Measurements from ENCODE around the gene ELOVL1. TPM values are rescaled to one million over a fixed set of nuclear protein-coding genes. Genes with fewer than 3 reads are reported as not detected.
A peak's percentile ranks its signal among the peaks of the same experiment; 100 is the strongest.

ELOVL1 gene
- total RNA-seq, 4 donors from 2014 or later: 149 to 434 (median 349) TPM

DNA sequence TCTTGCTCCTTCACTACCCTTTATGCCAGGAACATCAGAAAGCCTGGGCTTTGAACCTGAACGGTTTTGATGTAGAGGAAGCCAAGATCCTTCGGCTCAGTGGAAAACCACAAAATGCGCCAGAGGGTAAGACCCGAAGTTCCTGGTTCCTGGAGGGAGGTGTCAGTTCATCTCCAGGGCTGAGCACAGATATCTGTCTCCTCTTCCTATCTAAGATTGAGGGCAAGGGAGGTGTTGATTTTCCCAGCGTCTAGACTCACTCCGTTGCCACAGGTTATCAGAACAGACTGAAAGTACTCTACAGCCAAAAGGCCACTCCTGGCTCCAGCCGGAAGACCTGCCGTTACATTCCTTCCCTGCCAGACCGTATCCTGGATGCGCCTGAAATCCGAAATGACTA, 8.1 kb downstream of the ELOVL1 start:
- WGBS: 40% methylated on average over 10 of the region's 11 CpGs
- H3K27me3 ChIP-seq: no peaks in the 10 kb centered on the region
- peaks cover 14% of the 10 kb centered on the region for H3K4me1 ChIP-seq
- H3K9me3 ChIP-seq: no peaks in the 10 kb centered on the region
- peaks cover 44% of the 10 kb centered on the region for H3K36me3 ChIP-seq
- no peak overlapping the region for H3K27ac ChIP-seq
- DNase-seq (ENCODE audit: low spot score in 2 of 2): no peak
- TF ChIP-seq POLR2AphosphoS5 (IDR thresholded peaks at IDR 0.05) (no peak), POLR2A (IDR thresholded peaks at IDR 0.05) (no peak), EP300 (IDR thresholded peaks at IDR 0.05) (no peak)
- TF ChIP-seq, protein P1, sequence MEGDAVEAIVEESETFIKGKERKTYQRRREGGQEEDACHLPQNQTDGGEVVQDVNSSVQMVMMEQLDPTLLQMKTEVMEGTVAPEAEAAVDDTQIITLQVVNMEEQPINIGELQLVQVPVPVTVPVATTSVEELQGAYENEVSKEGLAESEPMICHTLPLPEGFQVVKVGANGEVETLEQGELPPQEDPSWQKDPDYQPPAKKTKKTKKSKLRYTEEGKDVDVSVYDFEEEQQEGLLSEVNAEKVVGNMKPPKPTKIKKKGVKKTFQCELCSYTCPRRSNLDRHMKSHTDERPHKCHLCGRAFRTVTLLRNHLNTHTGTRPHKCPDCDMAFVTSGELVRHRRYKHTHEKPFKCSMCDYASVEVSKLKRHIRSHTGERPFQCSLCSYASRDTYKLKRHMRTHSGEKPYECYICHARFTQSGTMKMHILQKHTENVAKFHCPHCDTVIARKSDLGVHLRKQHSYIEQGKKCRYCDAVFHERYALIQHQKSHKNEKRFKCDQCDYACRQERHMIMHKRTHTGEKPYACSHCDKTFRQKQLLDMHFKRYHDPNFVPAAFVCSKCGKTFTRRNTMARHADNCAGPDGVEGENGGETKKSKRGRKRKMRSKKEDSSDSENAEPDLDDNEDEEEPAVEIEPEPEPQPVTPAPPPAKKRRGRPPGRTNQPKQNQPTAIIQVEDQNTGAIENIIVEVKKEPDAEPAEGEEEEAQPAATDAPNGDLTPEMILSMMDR (IDR thresholded peaks at IDR 0.05): no peak
- H3K4me3 ChIP-seq: peak overlapping the region; percentile 51

DNA sequence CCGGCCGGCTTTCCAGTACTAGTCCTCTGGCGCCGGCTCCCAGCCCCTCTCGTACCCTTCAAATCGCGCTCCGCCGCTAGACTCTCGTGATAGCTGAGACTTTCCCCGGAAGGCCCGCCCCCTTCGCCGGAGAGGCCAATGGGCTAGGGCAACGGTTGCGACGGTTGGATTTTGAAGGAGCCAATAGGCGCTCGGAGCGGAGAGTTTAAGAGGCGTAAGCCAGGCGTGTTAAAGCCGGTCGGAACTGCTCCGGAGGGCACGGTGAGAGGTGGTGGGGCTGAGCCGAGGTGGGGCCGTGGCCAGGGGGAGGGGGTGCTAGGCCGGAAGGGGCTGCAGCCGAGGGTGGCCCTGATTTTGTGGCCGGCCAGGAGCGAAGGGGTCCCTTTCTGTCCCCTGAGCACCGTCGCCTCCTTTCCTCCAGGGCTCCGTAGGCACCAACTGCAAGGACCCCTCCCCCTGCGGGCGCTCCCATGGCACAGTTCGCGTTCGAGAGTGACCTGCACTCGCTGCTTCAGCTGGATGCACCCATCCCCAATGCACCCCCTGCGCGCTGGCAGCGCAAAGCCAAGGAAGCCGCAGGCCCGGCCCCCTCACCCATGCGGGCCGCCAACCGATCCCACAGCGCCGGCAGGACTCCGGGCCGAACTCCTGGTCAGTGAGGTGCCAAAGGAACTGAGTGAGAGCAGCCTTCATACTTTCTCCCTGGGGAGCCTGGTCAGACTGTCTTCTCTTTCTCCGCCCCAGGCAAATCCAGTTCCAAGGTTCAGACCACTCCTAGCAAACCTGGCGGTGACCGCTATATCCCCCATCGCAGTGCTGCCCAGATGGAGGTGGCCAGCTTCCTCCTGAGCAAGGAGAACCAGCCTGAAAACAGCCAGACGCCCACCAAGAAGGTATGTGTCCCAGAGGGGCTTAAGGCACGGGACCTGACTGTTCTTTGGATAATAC, 8.8 kb downstream of the ELOVL1 start, which contains the start of gene CDC20:
Gene CDC20, plus strand, starts transcription at position 236 of the 948 bp plus-strand sequence. Its CDS starts 235 bp downstream, at position 471.
- TF ChIP-seq POLR2A (IDR thresholded peaks at IDR 0.05): no peak
- no peak for TF ChIP-seq EP300 (IDR thresholded peaks at IDR 0.05)
- TF ChIP-seq POLR2AphosphoS5 (IDR thresholded peaks at IDR 0.05): no peak
- TF ChIP-seq, protein P1 (IDR thresholded peaks at IDR 0.05): no peak
- whole genome bisulfite sequencing: 8% methylated on average over 19 of the region's 59 CpGs
- peaks cover 14% of the 10 kb centered on the region for H3K4me1 ChIP-seq
- peaks cover 37% of the 10 kb centered on the region for H3K36me3 ChIP-seq
- peak within 1 kb of the TSS; percentile 51 for H3K4me3 ChIP-seq
- peak; percentile 100 for DNase-seq (ENCODE audit: low spot score in 2 of 2)
- H3K9me3 ChIP-seq: no peaks in the 10 kb centered on the region
- peak within 1 kb of the TSS; percentile 85 for H3K27ac ChIP-seq
- no peaks in the 10 kb centered on the region for H3K27me3 ChIP-seq

DNA sequence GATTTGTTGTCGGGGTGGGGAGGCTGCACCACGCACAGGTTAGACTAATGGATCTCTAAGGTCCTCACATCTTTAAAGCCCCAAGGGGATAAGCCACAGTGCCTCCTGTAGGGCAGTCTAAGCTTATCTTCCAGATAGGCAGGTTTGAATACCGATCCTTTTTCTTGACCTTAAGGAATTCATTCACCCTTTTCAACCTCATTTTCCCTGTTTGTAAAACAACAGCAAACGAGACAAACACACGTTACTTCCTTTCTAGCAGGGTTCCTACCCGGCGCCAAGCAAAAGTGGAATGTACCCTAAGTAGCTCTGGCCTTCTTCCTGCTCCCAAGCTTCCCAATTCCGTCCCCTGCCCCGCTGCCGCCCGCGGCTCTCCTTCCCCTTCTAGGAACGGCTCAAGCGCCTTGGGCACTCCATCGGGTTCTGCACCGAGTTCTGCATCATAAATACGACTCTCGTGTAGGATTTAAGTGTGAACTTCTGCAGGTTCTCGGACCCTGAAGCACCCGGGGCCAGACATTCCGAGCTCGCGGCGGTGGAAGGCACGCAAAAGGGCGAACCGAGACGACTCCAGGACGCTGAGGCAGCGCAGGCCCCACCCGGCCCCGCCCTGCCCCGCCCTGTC, 9.6 kb downstream of the ELOVL1 start:
- DNase-seq (ENCODE audit: low spot score in 2 of 2): no peak
- Histone ChIP-seq H3K4me3 (peak overlapping the region; percentile 51), H3K4me1 (peaks cover 14% of the 10 kb centered on the region), H3K27me3 (no peaks in the 10 kb centered on the region), H3K9me3 (no peaks in the 10 kb centered on the region), H3K27ac (peak overlapping the region; percentile 85), H3K36me3 (peaks cover 29% of the 10 kb centered on the region)
- TF ChIP-seq EP300 (IDR thresholded peaks at IDR 0.05): no peak
- TF ChIP-seq, protein P1 (IDR thresholded peaks at IDR 0.05): no peak
- TF ChIP-seq POLR2A (IDR thresholded peaks at IDR 0.05): peak in 1 of 2 donors; percentile 14
- peak in 1 of 3 donors; percentile 15 for TF ChIP-seq POLR2AphosphoS5 (IDR thresholded peaks at IDR 0.05)
- WGBS: 1% methylated on average over 30 of the region's 33 CpGs

DNA sequence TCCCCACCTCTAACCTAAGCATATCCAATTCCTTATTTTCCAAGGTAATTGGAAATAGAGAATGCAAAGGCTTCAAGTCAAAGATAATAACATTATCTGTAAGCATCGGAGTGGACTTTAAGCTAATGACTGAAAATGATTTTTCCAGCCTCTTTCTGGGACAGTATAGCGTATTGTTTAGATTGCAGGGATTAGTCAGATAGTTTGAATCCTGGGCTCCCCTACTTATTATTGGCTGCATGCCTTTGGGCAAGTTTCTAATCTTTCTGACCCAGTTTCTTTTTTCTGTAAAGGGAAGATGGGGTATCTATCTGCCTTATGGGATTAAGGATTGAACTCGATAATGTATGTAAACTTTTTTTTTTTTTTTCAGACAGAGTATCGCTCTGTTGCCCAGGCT, 10.6 kb downstream of the ELOVL1 start:
- 93% methylated on average over 4 of the region's 4 CpGs for WGBS
- H3K27me3 ChIP-seq: no peaks in the 10 kb centered on the region
- no peak for DNase-seq (ENCODE audit: low spot score in 2 of 2)
- peaks cover 14% of the 10 kb centered on the region for H3K4me1 ChIP-seq
- peaks cover 19% of the 10 kb centered on the region for H3K36me3 ChIP-seq
- H3K4me3 ChIP-seq: no peak overlapping the region
- no peak overlapping the region for H3K27ac ChIP-seq
- no peak for TF ChIP-seq EP300 (IDR thresholded peaks at IDR 0.05)
- TF ChIP-seq, protein P1 (IDR thresholded peaks at IDR 0.05): no peak
- TF ChIP-seq POLR2A (IDR thresholded peaks at IDR 0.05): no peak
- no peak for TF ChIP-seq POLR2AphosphoS5 (IDR thresholded peaks at IDR 0.05)
- no peaks in the 10 kb centered on the region for H3K9me3 ChIP-seq

DNA sequence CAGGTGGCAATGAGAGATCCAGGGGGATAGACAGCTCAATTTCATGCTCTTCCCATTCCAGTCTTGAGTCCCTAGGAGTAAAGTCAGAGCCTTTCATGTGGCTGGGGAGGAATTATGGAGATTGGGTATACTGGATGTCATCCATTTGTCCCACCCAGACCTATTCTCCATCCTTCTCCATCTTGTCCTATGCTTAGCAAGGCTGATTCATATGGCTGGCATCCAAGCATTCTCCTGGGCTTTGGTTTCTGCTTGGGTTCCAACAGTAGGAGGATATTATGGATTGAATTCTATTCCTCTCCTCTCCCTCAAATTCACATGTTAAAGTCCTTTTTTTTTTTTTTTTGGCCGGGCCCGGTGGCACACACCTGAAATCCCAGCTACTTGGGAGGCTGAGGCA, 12.9 kb downstream of the ELOVL1 start:
- no peak overlapping the region for H3K4me3 ChIP-seq
- TF ChIP-seq EP300 (IDR thresholded peaks at IDR 0.05) (no peak), POLR2A (IDR thresholded peaks at IDR 0.05) (no peak), POLR2AphosphoS5 (IDR thresholded peaks at IDR 0.05) (no peak)
- TF ChIP-seq, protein P1 (IDR thresholded peaks at IDR 0.05): no peak
- no peaks in the 10 kb centered on the region for H3K9me3 ChIP-seq
- no peaks in the 10 kb centered on the region for H3K36me3 ChIP-seq
- peaks cover 16% of the 10 kb centered on the region for H3K4me1 ChIP-seq
- no peaks in the 10 kb centered on the region for H3K27me3 ChIP-seq
- H3K27ac ChIP-seq: no peak overlapping the region
- 97% methylated on average over 2 of the region's 2 CpGs for WGBS
- DNase-seq (ENCODE audit: low spot score in 2 of 2): no peak
